NCI-H1048 (cell line): ENCODE measurements around the gene MRPS2.
"Not testable (repeated sequence)": the region's sequence is repeated elsewhere in the genome, so short reads cannot be mapped to it uniquely, and the experiment has no call there.

Source experiments
- DNase-seq: peaks from one replicate; lab custom pipeline; 2025; lab: John Stamatoyannopoulos, UW

The MRPS2 gene

GRCh38 chr9:135499326-135500070 lies 984 bp upstream of the MRPS2 start:
- DNase-seq = peak; percentile 3

DNA sequence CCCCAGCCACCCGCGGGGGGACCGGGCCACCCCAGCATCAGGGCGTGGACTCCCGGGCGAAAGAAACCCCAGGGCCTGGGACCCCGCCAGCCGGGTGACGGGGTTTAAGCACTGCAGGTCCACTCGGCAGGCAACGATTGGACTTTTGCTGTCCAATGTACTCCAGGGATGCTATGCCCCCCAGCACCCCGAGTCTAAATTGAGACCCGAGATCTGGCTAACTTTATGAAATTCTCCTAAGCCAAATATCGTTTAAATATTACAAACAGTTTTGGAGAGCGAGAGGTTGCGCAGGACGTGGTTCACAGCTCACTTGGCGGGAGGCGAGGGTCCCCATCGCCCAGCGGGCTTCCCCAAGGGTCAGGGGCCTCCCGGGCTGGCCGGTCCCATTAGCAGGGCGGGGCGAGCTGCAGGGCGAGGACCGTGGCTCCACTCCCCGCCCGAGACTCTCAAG lies 384 bp upstream of the MRPS2 start:
- DNase-seq = no peak

GRCh38 chr9:135501261-135502167 lies 1.0 kb downstream of the MRPS2 start:
- DNase-seq = no peak

DNA sequence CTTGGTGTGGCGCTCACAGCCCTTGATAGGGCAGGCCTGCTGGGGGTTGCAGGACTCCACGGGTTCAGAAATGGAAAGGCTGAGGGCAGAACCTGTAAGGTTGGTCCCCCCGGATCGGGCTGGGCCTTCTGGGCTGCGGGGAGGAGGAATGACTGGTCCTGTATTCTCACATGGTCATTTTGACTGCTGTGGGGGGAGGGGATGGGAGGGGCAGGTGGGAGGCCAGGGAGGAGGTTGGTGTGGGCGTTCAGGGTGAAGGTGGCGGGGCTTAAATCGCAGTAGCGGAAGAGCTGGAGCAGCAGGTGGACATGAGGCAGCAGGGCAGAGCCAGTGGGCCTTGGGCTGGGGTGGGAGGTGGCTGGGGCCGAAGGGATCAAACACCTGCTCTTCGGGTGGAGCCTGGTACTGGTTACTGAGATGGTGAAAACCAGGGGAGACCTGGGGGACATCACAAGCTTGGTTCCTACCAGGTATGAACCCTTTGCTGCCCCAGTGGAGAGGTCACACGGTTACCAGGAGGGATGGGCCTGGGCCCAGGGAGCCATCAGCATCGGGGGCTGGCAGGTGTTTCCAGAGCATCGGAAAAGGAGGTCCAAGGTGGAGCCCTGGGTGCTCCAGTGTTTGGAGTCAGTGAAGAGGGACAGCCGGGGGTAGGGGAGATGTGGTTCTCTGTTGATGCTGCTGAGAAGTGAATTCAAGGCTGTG lies 1.8 kb downstream of the MRPS2 start:
- no peak for DNase-seq

GRCh38 chr9:135502873-135503321 lies 2.4 kb downstream of the MRPS2 start:
- no peak for DNase-seq

- DNase-seq = no peak
Observed at GRCh38 chr9:135503371-135504261, 3.1 kb downstream of the MRPS2 start.

DNA sequence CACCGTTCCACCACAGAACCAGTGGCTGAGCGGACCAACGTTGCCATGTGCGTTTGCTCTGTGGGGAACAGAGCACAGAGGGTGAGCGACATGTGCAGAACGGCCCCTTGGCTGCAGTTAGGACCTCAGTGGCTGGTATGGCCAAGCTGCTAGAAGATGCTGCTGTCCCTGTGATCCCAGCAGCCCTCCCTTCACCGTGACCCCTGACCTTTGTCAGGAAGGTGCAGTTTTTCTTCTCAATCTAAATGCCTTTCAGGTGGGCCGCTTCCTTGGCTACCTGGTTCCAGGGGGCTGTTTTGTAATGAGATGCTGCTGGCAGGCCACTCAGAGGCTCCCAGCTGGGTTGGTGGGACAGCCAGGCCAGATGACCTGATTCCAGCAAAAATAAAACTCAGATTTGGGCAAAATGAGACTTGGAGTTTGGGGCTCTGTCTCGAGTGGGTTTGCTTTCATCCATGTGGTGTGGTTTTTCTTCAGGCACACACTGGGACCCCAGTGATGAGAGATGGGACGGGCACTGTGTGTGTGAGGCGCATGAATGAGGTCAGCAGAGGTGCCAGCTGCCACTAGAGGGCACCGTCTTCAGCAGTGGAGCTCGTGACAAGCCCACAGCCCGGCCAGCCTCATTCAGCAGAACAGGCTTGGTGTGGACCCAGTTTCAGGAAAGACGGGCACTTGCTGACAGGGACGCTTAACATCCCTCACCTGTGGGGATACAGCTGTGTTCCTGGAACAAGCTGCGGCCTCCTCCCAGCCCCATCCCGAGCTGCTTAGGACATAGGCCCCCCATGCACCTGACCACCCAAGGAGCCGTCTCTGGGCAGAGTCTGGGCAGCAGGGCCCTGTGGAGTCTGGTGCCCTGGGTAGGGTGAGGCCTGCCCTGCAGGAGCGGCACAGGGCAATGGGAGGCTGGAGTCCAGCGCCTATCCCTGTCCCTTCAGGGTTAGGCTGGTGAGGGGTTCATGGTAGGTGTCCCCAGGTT lies 4.1 kb downstream of the MRPS2 start:
- no peak for DNase-seq

DNA sequence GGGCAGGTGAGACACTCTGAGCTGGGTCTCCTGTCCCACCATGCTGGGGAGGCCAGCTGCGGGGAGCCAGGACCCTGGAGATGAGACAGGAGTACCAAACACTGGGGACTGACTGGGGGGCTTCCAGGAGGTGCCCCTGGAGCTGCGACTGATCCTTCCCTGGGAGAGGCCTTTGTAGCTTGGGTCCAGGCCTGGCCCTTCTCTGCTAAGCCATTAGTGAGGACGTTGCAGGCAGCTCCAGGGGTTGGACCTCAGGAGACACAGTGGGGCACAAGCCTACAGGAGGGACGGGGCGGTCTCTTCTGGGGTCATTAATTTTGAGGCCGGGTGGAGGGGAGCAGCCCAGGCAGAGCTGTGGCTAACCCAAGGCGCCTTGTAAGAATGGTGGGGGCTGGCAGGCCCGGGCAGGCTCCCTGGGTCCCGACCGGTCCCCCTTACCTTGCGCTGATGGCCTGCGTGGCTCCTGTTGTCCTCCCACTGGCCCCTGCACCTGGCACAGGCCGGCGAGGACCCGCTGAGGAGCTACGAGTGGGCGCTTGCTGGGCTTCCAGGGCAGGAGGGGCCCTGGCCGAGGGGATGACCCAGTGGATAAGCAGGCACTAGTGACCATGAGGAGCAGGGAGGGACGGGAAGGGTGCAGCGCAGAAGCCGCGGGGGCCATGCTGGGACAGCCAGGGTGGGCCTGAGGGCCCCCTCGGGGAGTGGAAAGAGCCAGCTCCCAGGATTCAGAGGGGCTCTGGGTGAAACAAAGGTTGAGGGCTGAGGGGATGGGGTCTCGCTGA lies 5.1 kb downstream of the MRPS2 start:
- no peak for DNase-seq

DNA sequence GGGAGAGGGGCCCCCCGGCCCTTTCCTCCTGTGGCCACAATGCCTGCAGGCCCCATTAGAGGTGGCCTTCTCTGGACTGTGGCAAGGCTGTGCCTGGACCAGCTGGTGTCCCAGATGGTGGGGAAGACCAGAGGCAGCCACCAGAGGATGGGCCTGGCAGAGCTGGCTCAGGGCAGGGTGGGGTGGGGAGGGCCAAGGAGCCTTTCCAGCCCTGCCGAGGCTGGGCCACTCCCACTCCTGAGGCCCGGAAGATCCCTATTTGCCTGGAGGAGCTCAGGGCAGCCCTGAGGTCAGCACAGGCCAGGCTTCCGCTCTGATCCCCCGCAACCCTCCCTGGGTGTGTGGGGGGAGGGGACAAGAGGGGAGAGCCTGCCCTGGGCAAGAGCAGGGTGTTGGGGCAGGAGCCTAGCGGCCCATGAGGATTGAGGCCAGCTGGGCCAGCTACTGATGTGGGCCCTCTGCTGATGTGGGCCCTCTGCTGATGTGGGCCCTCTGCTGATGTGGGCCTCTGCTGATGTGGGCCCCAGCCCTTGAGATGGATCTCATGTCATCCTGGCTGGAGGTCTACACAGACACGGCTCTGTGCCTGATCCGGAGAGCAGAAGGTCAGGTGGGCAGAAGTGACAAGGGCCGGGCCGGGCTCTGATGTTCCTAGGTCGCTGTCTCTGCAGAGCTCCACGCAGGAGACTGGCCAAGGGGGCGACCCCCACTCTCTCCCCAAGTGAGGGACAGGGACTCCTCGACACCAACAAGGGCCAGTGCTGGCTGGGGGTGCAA lies 6.0 kb downstream of the MRPS2 start:
- no peak for DNase-seq

- DNase-seq = no peak
Observed at GRCh38 chr9:135507104-135508035, 6.9 kb downstream of the MRPS2 start.

DNA sequence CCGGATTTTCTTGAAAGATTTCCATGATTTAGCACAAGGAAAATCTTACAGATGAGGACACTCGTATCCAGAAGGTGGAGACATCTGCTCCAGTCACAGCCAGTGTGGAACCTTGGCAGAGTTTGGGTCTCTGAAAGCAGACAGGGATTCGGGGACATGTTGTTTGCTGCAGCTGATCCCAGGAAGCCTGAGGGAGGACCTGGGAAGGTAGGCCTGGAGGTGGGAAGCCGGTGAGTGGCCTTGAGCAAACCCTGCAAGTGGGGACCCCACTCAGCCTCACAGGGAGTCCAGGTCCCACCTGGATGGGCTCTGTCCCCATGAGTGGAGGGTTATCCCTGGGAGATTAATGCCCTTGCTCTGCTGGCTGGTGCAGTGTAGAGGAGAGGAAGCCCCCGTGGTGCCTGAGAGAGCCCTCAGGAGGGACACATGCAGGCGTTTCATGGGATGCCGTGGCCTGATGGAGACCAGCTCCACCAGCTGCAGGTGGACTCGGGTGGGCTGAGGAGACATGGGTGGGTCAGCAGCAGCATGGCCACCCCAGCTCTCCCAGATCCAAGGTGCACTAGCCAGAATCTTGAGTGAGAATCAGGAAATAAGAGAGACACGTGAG lies 7.8 kb downstream of the MRPS2 start:
- DNase-seq = no peak

GRCh38 chr9:135509458-135509857 lies 9.0 kb downstream of the MRPS2 start:
- DNase-seq = no peak

GRCh38 chr9:135512241-135512603 lies 11.7 kb downstream of the MRPS2 start:
- no peak for DNase-seq

DNA sequence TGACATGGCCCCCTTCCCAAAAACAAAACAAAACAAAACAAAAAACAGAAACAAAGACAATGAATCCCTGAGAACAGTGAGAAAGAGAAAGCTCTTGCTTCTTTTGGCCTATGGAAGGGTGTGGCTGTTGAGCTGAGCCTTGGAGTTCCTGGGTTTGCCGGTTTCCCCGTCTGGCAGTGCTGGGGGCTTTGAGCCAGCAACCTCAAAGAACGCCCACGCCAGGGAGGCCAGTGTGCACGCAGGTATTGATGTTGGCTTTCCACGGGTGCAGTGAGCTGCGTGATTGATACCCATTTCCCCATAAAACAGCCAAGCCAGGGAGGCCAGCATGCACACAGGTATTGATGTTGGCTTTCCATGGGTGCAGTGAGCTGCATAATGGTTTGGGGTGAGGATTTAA lies 12.4 kb downstream of the MRPS2 start:
- DNase-seq = no peak

- no peak for DNase-seq
Observed at GRCh38 chr9:135513351-135513846, 12.9 kb downstream of the MRPS2 start.

GRCh38 chr9:135513906-135514305 lies 13.4 kb downstream of the MRPS2 start:
- not testable (repeated sequence) for DNase-seq
